ENCODE data around the gene BOLA1. TPM values are rescaled to one million over a fixed set of nuclear protein-coding genes. Genes with fewer than 3 reads are reported as not detected.

The BOLA1 gene
- total RNA-seq, 1 experiment from 2014 or later: 15.3 TPM

GRCh38 chr1:149886396-149887195 lies 12.8 kb upstream of the BOLA1 start (continued):
- TF ChIP-seq NR3C1 (CRISPR knock-in tag; conservative IDR thresholded peaks at IDR 0.05; ENCODE audit: low read depth) (no peak), ZNF281 (CRISPR knock-in tag; IDR thresholded peaks at IDR 0.05) (peak; percentile 86; the same call in 1 of the 2 replicates), E2F4 (CRISPR knock-in tag; IDR thresholded peaks at IDR 0.05; ENCODE audit: borderline replicate concordance, low read depth) (peak; percentile 82; the same call in 1 of the 2 replicates), OVOL2 (CRISPR knock-in tag; IDR thresholded peaks at IDR 0.05; ENCODE audit: borderline replicate concordance) (no peak), NR1H2 (CRISPR knock-in tag; IDR thresholded peaks at IDR 0.05) (peak; percentile 49; the same call in 1 of the 2 replicates), PRDM15 (CRISPR knock-in tag; IDR thresholded peaks at IDR 0.05) (no peak), NR2C2 (CRISPR knock-in tag; IDR thresholded peaks at IDR 0.05) (no peak), ATF6 (CRISPR knock-in tag; IDR thresholded peaks at IDR 0.05) (no peak), TCF7 (CRISPR knock-in tag; IDR thresholded peaks at IDR 0.05; ENCODE audit: low read depth) (no peak), ESRRA (CRISPR knock-in tag; IDR thresholded peaks at IDR 0.05; ENCODE audit: borderline replicate concordance) (0 out of 2 replicates have a peak, but pooled peaks have one; percentile 70), ZNF512 (CRISPR knock-in tag; IDR thresholded peaks at IDR 0.05; ENCODE audit: borderline replicate concordance) (no peak), IRF2 (CRISPR knock-in tag; IDR thresholded peaks at IDR 0.05; ENCODE audit: borderline replicate concordance, low read depth) (peak; percentile 61; the same call in 1 of the 2 replicates), ATF3 (CRISPR knock-in tag; conservative IDR thresholded peaks at IDR 0.05) (no peak), FOXK1 (CRISPR knock-in tag; IDR thresholded peaks at IDR 0.05) (0 out of 2 replicates have a peak, but pooled peaks have one; percentile 42), ZNF263 (CRISPR knock-in tag; IDR thresholded peaks at IDR 0.05; ENCODE audit: low read depth) (no peak), TP53 (CRISPR knock-in tag; IDR thresholded peaks at IDR 0.05) (no peak; the same call in 1 of the 2 replicates), KAT7 (CRISPR knock-in tag; IDR thresholded peaks at IDR 0.05; ENCODE audit: borderline replicate concordance) (peak; percentile 76; the same call in 1 of the 2 replicates)
- TF ChIP-seq, protein P1, sequence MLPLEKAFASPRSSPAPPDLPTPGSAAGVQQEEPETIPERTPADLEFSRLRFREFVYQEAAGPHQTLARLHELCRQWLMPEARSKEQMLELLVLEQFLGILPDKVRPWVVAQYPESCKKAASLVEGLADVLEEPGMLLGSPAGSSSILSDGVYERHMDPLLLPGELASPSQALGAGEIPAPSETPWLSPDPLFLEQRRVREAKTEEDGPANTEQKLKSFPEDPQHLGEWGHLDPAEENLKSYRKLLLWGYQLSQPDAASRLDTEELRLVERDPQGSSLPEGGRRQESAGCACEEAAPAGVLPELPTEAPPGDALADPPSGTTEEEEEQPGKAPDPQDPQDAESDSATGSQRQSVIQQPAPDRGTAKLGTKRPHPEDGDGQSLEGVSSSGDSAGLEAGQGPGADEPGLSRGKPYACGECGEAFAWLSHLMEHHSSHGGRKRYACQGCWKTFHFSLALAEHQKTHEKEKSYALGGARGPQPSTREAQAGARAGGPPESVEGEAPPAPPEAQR (CRISPR knock-in tag; IDR thresholded peaks at IDR 0.05): no peak
- TF ChIP-seq, protein P2, sequence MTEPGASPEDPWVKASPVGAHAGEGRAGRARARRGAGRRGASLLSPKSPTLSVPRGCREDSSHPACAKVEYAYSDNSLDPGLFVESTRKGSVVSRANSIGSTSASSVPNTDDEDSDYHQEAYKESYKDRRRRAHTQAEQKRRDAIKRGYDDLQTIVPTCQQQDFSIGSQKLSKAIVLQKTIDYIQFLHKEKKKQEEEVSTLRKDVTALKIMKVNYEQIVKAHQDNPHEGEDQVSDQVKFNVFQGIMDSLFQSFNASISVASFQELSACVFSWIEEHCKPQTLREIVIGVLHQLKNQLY (CRISPR knock-in tag; IDR thresholded peaks at IDR 0.05): peak; percentile 50; the same call in 1 of the 2 replicates
- TF ChIP-seq, protein P3, sequence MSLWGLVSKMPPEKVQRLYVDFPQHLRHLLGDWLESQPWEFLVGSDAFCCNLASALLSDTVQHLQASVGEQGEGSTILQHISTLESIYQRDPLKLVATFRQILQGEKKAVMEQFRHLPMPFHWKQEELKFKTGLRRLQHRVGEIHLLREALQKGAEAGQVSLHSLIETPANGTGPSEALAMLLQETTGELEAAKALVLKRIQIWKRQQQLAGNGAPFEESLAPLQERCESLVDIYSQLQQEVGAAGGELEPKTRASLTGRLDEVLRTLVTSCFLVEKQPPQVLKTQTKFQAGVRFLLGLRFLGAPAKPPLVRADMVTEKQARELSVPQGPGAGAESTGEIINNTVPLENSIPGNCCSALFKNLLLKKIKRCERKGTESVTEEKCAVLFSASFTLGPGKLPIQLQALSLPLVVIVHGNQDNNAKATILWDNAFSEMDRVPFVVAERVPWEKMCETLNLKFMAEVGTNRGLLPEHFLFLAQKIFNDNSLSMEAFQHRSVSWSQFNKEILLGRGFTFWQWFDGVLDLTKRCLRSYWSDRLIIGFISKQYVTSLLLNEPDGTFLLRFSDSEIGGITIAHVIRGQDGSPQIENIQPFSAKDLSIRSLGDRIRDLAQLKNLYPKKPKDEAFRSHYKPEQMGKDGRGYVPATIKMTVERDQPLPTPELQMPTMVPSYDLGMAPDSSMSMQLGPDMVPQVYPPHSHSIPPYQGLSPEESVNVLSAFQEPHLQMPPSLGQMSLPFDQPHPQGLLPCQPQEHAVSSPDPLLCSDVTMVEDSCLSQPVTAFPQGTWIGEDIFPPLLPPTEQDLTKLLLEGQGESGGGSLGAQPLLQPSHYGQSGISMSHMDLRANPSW (CRISPR knock-in tag; conservative IDR thresholded peaks at IDR 0.05; ENCODE audit: low read depth): no peak
